Urothelium cell line (cell line): ENCODE measurements around the gene GSTO1.
"Not testable (repeated sequence)": the region's sequence is repeated elsewhere in the genome, so short reads cannot be mapped to it uniquely, and the experiment has no call there.

Experiments
- DNase-seq: peaks from one replicate; pipeline ENCODE4 v3.0.0; 2011; ENCODE audit warnings: low spot score, mixed read lengths
- FAIRE-seq: peaks from 2 replicates; lab custom pipeline; 2011; peaks lifted over from hg19 to GRCh38; lab: Jason Lieb, UNC

The GSTO1 gene

GRCh38 chr10:104248931-104249330, 5.8 kb upstream of the GSTO1 start:
- not testable (repeated sequence) for FAIRE-seq, DNase-seq

GRCh38 chr10:104250371-104250770, 4.3 kb upstream of the GSTO1 start:
- no peak for DNase-seq
- FAIRE-seq: no peak

GRCh38 chr10:104251443-104251842, 3.2 kb upstream of the GSTO1 start:
- FAIRE-seq: no peak
- no peak for DNase-seq

GRCh38 chr10:104252368-104252767, 2.3 kb upstream of the GSTO1 start:
- DNase-seq: no peak
- FAIRE-seq: no peak

- FAIRE-seq: no peak
- no peak for DNase-seq
These were observed 1.6 kb upstream of the GSTO1 start for GRCh38 chr10:104253106-104253505.

- FAIRE-seq (no peak), DNase-seq (no peak)
These were observed 884 bp upstream of the GSTO1 start for GRCh38 chr10:104253606-104254410.

- DNase-seq: peak; percentile 40
- FAIRE-seq: no peak
These were observed 754 bp downstream of the GSTO1 start for GRCh38 chr10:104255311-104255981.

- FAIRE-seq (no peak), DNase-seq (no peak)
These were observed 1.8 kb downstream of the GSTO1 start for GRCh38 chr10:104256335-104256961.

GRCh38 chr10:104257235-104257634, 2.5 kb downstream of the GSTO1 start:
- no peak for DNase-seq
- FAIRE-seq: no peak

GRCh38 chr10:104258209-104258608, 3.5 kb downstream of the GSTO1 start:
- FAIRE-seq: no peak

GRCh38 chr10:104259456-104259855, 4.8 kb downstream of the GSTO1 start:
- DNase-seq (no peak), FAIRE-seq (no peak)

More at GRCh38 chr10:104258209-104258608, 3.5 kb downstream of the GSTO1 start:
- DNase-seq: no peak

- no peak for DNase-seq
- no peak for FAIRE-seq
These were observed 5.5 kb downstream of the GSTO1 start for GRCh38 chr10:104259999-104260774.

GRCh38 chr10:104260775-104261115, 6.1 kb downstream of the GSTO1 start:
- DNase-seq (no peak), FAIRE-seq (no peak)

GRCh38 chr10:104262055-104262454, 7.4 kb downstream of the GSTO1 start:
- DNase-seq (no peak), FAIRE-seq (no peak)

- FAIRE-seq (no peak), DNase-seq (no peak)
These were observed 10.1 kb downstream of the GSTO1 start for GRCh38 chr10:104264783-104265182.

- DNase-seq (no peak), FAIRE-seq (no peak)
These were observed 13.2 kb downstream of the GSTO1 start for GRCh38 chr10:104267721-104268404.

GRCh38 chr10:104268405-104268712, 13.7 kb downstream of the GSTO1 start:
- FAIRE-seq (no peak), DNase-seq (no peak)

- FAIRE-seq (no peak), DNase-seq (peak; percentile 89)
These were observed 14.3 kb downstream of the GSTO1 start, which contains the start of gene GSTO2 for GRCh38 chr10:104268713-104269645. GSTO2 (plus strand) TSS chr10:104269184; CDS start chr10:104274916, 5,732 bp downstream.

GRCh38 chr10:104273286-104273685, 18.6 kb downstream of the GSTO1 start:
- FAIRE-seq (no peak), DNase-seq (no peak)
